Stimulated activated CD4-positive, alpha-beta T cell treated with anti-CD3 and anti-CD28 coated beads, Interleukin-4, amount 100 ng/mL, for 48 hours (primary cell): ENCODE results near the gene SCARB1.
"Not testable (repeated sequence)": the region's sequence is repeated elsewhere in the genome, so short reads cannot be mapped to it uniquely, and the experiment has no call there.

Experiments used
- DNase-seq, 2 donors: peaks; one replicate each; pipeline ENCODE4 v3.0.0-alpha.2; 2020; ENCODE audit warnings: low read depth in 2 of 2

The SCARB1 gene

DNA sequence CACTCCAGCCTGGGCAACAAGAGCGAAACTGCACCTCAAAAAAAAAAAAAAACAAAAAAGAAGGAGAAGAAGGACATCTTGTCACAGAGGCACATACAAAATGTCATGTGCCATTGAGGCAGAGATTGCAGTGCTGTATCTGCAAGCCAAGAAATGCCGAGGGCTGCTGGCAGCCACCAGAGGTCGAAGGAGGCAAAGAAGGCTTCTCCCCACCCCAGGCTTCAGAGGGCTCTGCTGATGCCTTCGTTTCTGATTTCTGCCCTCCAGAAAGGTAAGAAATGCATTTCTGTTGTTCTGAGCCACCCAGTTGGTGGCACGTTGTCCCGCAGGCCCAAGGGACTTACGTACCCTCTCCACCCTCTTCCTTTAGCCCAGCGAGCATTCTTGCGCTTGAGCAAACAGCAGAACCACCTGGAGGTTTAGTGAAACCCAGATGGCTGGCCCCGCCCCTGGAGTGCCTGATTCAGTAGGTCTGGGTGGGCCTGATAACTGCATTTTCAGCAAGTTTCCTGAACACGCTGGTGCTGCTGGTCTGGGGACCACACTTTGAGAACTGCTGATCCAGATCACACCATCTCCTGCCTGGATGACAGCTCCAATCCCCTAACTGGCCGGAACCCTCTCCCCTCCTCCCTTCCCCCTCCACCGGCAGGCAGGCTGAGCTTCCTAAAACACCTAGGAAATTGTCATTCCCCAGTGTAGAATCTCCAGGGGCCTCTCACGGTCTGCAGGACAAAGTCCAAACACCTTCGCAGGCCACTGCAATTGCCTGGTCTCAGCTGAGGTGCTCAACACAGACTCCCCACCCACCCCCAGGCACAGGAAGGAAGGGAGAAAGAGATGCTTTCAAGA is 21.1 kb upstream of the SCARB1 start:
- DNase-seq = no peak

- no peak for DNase-seq
Observed at GRCh38 chr12:124883263-124884130, 19.8 kb upstream of the SCARB1 start.

DNA sequence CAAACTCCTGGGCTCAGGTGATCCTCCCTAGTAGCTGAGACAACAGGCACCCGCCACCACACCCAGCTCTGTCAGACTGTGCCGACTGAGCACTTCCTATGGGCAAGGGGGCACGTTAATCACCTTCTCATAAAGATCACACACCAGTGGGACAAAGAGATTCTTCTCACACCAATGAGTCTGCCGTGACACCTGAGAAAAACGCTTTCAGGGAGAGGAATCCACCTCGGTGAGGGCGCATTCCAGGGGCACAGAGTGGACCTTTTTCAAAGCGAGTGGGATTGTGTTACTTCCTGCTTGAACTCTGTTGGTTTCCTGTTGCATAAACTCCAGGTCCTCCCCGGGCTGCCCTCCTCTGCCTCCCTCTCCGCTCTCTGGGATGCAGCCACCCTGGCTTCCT is 17.5 kb upstream of the SCARB1 start:
- no peak for DNase-seq

DNA sequence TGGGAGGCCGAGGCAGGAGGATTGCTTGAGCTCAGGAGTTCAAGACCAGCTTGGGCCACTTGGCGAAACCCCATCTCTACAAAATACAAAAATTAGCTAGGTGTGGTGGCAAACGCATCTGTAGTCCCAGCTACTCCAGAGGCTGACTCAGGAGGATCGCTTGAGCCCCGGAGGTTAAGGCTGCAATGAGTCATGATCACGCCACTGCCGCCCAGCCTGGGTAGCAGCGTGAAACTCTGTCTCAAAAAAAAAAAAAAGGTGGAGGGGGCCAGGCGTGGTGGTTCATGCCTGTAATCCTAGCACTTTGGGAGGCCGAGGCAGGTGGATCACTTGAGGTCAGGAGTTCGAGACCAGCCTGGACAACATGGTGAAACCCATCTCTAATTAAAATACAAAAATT is 16.7 kb upstream of the SCARB1 start:
- not testable (repeated sequence) for DNase-seq

GRCh38 chr12:124878795-124879516 is 15.3 kb upstream of the SCARB1 start:
- no peak for DNase-seq

DNA sequence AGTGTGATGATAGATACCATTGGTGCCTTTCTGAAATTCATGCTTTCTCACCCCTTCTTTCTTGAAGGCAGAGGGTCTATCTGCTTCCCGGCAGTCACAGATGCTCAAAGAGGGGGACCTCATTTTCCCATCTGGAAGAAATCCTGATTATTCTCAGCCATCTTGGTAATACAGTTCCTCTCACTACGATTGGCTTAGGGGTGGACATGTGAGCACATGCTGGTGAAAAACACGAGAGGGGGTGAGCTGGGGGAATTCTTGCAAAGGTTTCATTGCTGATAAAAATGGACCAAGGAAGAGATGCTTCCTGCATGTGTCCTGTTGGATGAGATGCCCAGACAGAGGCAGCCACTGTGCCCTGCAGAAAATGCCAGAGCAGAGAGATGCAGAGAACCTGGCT is 13.8 kb upstream of the SCARB1 start:
- DNase-seq = no peak

GRCh38 chr12:124876171-124876570 is 12.5 kb upstream of the SCARB1 start:
- DNase-seq = no peak

DNA sequence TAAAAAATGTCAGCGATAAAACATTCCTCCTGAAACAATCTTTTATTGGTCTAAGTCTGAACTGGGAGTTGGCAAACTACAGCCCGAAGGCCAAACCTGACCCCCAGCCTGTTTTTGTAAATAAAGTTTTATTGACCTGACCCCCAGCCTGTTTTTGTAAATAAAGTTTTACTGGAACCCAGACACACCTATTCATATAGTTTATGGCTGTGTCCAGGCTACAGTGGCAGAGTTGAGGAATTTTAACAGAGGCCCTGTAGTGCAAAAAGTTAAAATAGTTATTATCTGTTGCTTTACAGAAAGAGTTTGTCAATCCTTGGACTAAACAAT is 12.1 kb upstream of the SCARB1 start:
- no peak for DNase-seq

- DNase-seq = no peak
Observed at GRCh38 chr12:124874988-124875802, 11.5 kb upstream of the SCARB1 start.

DNA sequence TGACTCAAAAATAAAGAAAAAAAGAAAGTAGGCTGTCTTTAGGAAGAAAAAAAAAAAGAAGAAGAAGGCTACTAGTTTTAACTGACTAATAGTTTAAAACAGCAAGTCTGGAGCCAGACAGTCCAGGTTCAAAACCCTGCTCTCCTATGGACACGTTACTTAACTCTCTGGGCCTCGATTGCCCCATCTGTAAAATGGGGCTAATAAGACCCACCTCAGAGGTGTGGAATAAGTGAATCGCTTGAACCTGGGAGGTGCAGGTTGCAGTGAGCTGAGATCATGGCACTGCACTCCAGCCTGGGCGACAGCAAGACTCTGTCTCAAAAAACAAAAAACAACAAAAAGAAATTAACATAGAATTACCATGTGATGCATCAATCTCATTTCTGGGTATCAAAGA is 10.5 kb upstream of the SCARB1 start:
- no peak for DNase-seq

- no peak for DNase-seq
Observed at GRCh38 chr12:124872068-124872719, 8.5 kb upstream of the SCARB1 start.

DNA sequence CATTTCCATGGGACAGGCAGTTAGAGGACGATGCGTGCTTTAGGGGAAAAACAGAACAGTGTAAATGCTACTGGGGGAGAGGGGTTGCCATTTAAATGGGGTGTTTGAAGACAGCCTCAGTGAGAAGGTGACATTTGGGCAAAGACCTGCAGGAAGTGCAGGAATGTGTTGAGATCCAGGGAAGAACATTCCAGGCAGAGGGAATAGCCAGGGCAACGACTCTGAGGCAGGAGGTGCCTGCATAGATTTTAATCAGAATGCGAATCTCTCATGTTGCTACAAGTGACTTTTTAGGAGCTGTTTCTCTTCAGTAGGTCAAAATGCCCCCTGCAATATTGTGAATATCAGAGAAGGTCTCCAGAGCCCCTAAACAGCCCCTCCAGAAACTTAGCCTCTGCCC is 7.6 kb upstream of the SCARB1 start:
- DNase-seq = no peak

GRCh38 chr12:124870515-124870914 is 6.9 kb upstream of the SCARB1 start:
- DNase-seq = no peak

GRCh38 chr12:124869059-124869665 is 5.5 kb upstream of the SCARB1 start:
- DNase-seq = no peak

DNA sequence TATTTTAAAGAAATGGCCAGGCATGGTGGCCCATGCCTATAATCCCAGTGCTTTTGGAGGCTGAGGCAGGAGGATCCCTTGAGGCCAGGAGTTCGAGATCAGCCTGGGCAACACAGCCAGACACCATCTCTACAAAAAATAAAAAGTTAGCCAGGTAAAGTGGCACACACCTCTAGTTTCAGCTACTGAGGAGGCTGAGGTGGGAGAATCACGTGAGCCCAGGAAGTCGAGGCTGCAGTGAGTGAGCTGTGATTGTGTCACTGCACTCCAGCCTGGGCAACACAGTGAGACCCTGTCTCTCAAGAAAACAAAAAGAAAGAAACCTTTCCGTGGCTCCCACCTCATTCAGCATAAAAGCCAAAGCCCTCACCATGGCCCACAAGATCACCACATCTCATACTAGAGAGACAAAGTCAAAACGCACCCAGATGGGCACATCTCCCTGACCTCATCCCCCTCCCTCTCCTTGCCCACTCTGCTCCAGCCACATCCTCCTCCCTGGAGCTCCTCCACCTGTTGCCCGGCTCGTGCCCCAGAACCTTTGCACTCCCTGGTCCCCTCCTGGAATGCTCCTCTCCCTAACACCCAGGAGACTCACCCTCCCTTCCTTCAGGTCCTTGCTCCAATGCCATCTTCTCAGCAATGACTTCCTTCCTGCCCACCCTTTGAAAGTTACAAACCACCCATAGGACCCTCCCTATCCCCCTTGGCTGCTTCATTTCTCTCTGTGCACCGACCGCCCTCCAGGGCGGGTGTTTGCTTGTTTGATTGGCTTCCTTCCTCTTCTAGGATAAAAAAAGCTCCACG is 4.8 kb upstream of the SCARB1 start:
- DNase-seq = no peak

- no peak for DNase-seq
Observed at GRCh38 chr12:124867401-124867930, 3.8 kb upstream of the SCARB1 start.

DNA sequence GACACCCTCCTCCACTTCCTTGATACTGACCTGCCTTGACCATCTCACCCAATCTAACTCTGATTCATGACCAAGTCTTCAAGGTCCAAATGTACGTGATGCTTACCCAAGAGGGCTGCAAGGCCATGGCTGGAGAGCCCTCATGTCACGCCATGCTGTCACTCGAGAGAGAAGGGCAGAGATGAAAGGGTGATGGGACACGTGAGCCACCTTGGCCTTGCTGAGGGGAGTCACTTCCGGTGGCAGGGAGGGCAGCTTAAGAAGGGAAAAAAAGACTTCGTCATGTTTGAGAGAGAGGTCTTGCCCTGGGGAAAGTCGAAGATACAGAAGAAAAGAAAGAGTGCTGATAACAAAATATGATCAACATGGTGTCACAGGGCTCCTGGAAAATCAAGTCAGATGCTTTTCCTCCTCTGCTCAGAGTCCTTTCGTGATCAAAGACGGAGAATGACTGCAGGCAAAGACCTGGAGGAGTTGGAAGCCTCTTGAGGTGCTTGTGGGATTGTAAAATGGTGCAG is 3.3 kb upstream of the SCARB1 start:
- no peak for DNase-seq

DNA sequence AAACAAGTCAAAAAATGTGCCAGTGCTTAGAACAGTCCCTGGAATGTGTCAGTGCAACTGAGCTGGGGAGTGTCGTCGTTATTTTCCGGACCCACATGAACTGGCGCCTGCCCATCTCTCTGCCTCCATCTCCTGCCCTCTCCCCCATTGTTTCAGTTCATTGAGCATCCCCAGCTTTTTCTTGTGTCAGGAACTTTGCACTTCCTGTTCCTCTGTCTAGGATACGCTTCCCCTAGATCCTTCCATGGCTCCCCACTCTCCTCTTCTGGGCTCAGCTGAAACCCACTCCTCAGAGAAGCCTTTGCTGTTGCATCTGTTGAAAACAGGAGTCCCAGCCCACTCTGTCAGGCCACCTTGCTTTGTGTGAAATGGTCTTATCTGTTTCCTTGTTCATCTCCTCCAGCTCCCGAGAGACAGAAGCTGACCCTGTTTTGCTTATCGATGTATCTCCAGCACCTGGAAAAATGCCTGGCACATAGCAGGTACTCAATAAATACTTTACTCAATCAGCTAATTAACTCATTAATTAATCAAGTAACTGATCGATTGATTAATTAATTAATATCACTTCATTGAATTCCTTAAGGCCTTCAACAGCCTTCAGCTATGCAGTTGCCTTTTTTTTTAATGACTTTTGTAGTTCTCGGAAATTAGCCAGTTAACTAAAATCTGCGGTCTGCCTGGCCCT is 2.7 kb upstream of the SCARB1 start:
- DNase-seq = no peak

DNA sequence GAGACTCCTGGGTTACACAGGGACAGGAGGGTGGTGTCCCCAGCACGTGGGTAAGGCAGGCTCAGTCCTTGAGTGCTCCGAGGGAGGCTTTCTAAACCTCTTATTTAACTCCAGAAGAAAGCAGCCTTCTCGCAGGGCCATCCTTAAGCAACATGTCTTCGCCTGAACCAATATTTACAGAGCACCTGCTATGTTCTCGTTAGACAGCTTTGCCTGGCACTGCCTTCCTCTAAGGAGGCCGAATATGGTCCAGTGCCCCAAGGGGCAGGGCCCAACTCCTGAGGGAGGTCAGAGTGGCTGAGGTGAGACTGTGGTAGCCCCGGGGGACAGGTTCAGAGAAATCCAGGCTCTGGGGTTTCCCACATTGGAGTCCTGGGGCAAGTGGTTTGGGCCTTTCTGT is 2.1 kb upstream of the SCARB1 start:
- no peak for DNase-seq
